B cell (primary cell): ENCODE results near the gene LRBA.

ENCODE experiments used
- EZH2 ChIP-seq: IDR thresholded peaks from 2 replicates; pipeline ENCODE4 v1.6.1; 2012; ENCODE audit warnings: borderline replicate concordance, low read depth, mild to moderate bottlenecking, moderate library complexity, low read length; ENCODE audit not compliant: insufficient read depth, poor library complexity, severe bottlenecking
- TF ChIP-seq, protein P1 (sequence below): fragments of 200-600 bp; IDR thresholded peaks from one replicate; pipeline ENCODE4 v1.8.0; 2022; ENCODE audit warnings: antibody characterized with exemption, mild to moderate bottlenecking

- no peak for TF ChIP-seq EZH2
- TF ChIP-seq, protein P1, sequence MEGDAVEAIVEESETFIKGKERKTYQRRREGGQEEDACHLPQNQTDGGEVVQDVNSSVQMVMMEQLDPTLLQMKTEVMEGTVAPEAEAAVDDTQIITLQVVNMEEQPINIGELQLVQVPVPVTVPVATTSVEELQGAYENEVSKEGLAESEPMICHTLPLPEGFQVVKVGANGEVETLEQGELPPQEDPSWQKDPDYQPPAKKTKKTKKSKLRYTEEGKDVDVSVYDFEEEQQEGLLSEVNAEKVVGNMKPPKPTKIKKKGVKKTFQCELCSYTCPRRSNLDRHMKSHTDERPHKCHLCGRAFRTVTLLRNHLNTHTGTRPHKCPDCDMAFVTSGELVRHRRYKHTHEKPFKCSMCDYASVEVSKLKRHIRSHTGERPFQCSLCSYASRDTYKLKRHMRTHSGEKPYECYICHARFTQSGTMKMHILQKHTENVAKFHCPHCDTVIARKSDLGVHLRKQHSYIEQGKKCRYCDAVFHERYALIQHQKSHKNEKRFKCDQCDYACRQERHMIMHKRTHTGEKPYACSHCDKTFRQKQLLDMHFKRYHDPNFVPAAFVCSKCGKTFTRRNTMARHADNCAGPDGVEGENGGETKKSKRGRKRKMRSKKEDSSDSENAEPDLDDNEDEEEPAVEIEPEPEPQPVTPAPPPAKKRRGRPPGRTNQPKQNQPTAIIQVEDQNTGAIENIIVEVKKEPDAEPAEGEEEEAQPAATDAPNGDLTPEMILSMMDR = peak; percentile 11
These were observed 54.3 kb downstream of the LRBA start for GRCh38 chr4:150960818-150961217.
